ENCODE measurements around the gene ASIC3. TPM values are rescaled to one million over a fixed set of nuclear protein-coding genes. Genes with fewer than 3 reads are reported as not detected.

The ASIC3 gene
- 0.76 TPM for total RNA-seq

DNA sequence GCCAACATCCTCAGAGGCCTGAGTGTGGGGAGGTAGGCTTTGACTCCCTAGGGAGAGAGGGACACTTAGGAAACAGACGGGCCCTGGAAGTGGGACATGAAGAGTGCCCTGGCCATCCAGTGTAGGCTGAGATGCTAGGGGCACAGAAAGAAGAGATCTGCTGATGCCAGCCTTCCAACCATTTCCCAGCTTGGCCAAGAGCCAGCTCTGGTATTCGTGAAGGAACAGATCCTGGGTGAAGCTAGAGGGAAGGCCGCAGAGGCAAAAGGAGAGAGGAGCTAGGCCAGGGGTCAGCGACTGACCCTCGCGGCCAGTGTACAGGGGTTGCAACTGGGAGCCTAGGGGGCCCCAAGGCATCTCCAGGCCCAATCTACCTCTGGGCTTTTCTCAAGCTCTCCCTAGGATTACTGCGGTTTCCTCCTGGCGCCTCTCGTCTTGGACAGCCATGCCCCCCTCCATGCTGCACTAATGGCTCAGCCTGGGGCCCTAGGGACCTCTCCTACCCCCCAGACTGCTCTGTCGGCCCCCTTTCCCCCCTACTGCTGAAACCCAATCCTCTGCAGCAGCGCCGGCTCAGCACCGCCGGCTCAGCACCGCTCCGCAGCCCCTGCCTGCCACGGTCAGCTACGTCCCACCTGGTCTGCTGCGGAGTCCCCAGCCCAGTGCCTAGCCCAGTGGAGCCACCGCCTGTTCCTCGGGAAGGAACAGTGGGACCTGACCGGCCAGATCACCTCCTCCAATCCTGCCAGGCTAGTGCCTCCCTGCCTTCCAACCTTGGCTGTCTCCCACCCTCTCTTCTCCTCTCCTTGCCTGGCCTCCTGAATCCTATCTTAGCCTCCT lies at the start of gene ASIC3:
Gene ASIC3, plus strand, starts transcription at position 556 of the 840 bp plus-strand sequence. CDS start 355 bp downstream, outside the sequence.

DNA sequence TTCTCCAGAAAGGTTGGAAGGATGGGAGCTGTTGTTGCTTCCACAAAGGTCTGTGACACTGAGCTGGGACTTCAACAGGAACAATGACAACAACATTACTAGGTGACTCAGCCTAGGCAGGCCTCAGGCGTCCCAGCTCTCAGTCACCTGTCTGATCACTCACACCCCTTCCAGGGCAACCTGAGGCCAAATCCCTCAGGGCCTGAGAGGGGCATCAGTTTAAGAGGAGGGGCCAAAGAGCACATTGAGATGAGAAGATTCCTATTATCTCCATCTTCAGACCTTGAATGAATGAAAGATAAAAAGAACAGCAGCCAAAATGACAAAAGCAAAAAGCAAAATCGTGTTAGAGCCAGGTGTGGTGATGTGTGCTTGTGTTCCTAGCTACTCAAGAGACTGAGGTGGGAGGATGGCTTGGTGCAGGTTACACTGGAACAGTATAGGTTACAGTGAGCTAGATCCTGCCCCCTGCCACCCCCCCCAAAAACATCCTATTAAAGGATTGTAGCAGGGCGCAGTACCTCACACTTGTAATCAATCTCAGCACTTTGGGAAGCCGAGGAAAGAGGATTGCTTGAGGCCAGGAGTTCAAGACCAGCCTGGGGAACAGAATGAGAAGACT lies 23.8 kb upstream of the ASIC3 start, which contains the start of gene ATG9B:
Gene ATG9B, minus strand, starts transcription at position 60 of the 622 bp plus-strand sequence. CDS start 71 bp downstream, outside the sequence.

DNA sequence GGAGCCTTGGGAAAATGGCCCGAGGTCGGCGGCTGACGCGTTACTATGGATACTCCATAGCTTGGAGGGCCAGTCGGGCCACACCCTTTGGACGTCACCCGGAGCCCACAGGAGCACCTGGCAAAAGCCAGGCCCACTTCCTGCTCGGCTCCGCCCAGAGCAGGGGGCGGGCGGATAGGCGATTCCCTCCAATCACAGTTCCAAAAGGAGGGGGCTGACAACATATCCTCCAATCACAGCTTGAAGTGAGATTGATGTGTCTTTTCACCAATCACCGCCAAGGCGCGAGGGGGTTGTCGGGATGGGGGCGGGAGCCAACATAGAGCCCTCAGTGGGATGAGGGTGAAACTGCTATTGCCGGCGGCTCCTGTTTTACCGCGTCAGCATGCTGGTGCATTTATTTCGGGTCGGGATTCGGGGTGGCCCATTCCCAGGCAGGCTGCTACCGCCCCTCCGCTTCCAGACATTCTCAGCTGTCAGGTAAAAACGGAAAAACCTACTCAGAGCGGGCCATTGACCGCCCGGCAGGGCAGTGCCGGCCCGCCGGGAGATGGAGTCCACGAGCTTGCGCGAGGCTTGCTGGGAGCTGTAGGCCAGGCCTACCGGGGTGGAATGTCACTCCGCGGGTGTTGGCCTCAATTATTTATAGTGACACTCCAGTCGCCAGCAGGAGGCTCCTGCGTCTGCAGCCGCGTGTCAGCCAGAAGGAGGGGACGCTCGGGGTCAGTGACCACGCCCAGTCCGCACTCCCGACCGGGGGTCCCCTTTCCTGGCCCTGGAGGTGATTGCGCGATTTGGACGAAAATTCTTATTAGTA lies 20.0 kb upstream of the ASIC3 start, which contains the start of gene ABCB8:
Gene ABCB8, plus strand, starts transcription at position 320 of the 817 bp plus-strand sequence. Its CDS starts 66 bp downstream, at position 386.

DNA sequence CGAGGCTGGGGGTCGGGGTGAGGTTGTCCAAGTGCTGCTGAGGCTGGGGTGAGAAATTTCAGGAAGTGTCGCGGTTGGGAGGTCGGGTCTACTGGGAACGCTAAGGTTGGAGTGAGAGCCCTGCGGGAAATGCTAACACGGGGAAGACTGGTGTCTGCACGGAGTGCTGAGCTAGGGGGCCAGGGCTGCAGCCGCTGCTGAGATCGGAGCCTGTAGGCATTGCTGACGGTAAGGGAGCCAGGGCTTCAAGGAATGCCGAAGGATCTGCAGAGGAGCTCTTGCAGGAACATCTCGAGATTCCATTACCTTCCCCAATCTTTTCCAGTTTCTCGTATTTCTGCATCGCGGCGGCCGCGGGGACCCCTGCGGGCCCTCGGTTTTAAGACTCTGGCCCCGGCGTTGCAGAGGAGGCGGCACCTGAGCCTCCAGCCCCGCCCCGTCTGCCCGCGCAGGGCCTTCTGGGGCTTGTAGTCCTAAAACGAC lies 9.2 kb downstream of the ASIC3 start, which contains the start of gene CDK5:
Gene CDK5, minus strand, starts transcription at position 392 of the 483 bp plus-strand sequence. Its CDS starts 49 bp downstream, at position 343.

DNA sequence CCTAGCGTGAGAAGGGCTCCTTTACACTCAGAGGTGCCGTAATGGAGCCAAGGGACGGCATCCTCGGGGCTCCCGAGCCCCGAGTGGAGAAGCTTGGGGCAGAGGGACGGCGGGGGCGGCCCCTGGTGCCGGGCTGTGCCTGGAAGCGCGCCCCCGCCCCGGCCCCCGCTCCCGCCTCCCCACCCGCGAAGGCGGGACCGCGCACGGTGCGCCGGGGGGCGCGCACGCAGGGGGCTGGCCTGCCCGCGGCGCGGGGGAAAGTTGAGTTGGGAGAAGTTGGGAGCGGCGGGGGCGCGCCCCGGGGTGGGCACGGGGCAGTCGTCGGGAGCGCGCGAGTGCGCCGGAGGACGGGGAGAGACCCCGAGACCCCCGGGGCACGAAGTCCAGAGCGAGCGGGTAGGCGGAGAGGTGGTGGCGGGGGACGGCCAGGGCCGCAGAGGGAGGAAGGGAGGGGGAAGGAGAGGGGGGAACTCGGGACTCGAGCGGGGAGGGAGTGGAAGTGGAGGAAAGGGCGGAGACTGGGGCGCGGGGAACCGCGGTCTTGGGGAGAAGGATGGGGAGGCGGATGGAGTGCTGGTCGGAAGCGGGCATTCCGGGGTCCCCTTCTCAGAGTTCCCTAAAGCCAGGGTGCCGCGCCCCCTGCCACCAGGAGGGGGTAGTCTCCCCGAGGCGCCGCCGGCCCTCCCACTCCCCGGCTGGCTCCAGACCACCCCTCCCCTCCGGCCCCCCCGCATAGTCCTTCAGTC lies 11.2 kb downstream of the ASIC3 start, which contains the start of gene SLC4A2:
Gene SLC4A2, plus strand, starts transcription at position 223 of the 746 bp plus-strand sequence. CDS start 2,399 bp downstream, outside the sequence.

DNA sequence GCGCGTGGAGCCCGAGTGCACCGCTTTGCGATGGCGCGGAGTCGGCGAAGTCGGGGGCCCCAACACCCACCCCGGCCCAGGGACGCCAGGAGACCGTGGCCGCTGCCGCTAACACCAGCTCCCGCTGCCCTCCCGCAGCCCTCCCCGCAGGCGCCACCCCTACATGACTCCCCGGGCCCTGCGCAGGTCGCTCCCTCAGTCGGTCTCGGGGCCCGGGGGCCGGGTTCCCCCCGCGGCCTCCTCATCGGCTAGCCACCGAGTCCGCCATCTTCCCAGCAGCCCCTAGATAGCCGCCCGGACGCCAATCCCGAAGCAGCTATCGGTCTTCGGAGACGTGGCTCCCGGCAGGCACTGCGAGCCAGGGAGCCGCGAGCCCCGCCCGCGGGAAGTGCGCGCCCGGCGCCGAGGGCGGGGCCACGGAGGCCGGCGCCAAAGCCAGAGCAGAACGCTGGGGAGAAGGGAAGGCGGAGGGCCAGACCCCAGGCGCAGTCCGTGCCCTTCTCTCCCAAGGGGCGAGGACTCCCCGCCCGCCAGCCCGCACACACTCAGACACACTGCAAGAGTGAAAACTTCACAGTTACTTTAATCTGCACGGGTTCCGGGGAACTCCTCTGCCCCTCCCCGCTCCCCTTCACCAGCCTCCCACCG lies 32.3 kb downstream of the ASIC3 start, which contains the start of gene FASTK:
Gene FASTK, minus strand, starts transcription at position 288 of the 648 bp plus-strand sequence. Its CDS starts 43 bp downstream, at position 245.

DNA sequence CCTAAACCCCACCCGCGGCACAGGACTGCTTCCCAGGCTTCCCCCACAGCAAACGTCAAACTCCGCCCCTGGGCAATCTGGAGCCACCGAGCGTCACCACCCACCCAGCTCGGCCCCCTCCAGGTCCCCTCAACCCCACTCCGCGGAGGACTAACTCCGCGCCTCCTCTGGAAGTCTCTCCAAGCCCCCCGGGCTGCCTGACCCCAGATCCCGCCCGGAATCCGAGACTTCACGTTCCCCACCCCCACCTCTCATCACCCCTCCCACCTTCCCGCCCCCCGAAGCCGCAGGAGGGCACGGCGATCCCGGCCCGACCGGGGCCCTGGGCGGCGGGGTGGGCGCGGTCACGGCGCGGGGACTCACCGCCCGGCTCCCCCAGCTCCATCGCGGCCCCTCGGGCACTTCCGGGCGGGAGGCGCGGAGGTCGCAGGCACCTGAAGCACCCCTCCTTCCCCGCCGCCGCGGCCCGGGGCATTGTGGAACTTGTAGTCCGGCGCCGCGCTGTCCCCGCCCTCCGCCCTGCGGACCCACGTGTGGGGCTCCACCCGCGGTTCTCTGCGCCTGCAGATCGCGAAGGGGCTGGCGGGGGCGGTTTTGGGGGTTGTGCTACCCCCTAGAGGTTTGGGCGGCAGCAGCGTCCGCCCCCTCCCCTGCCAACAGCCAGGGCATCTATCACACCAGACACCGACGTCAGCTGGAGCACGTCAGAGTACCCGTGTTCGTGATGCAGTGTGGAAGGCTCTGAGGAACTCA lies 34.9 kb downstream of the ASIC3 start, which contains the start of gene TMUB1:
Gene TMUB1, minus strand, starts transcription at position 423 of the 753 bp plus-strand sequence. CDS start 930 bp downstream, outside the sequence.

DNA sequence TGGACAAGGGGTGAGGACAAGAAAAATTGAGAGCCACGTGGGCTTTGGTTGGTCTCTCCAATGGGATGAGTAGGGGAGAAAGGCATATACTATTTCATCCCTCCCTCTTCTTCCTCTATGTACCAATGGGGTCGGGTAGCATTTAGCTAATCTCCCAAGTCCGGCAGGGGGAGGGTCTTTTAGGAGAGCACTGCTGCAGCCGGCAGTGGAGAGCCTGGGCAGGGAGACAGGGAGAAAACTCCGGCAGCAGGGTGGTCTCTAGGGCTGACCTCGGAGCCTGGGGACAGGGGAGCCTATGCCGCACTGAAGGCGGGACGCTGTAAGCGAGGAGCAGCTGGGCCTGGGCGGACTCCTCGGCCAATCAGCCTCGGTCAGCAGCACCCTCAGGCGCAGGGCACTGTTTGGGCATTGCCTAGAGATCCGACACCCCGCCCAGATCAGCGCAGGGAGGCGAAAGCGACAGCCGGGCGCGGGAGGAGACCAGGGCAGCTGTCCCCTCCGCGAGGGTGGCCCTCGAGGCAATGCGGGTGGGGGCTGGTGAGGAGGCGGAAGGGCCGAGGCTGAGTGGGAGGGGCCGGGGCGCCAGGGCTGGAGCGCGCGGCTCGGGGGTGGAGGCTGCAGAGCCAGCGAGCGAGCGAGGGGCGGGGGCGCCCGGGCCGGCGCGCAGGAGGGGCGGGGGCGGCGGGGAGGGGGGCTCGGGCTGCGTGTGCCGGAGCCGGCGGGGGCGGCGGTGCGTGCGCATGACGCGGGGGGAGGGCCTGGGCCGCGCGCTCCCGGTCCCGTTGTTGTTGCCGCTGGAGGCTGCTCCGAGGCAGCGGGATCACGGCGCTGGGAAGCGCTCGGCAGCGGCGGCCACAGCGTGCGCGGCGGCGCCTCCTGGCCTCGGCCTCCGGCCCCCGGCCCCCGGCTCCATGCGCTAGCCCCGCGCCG lies 37.6 kb downstream of the ASIC3 start, which contains the start of gene AGAP3:
Gene AGAP3, plus strand, starts transcription at position 785 of the 930 bp plus-strand sequence. CDS start 267 bp downstream, outside the sequence.

Other genes starting within 250 kb of the ASIC3 start
- 69.6 TPM for gene TMEM176B, start 248.2 kb upstream of the ASIC3 start, total RNA-seq
- gene TMEM176A, start 247.8 kb upstream of the ASIC3 start, total RNA-seq: 71.8 TPM
- gene AOC1, start 196.0 kb upstream of the ASIC3 start, total RNA-seq: 82.9 TPM
- 14.4 TPM for gene KCNH2, start 70.2 kb upstream of the ASIC3 start, total RNA-seq
- 22.5 TPM for gene NOS3, start 57.5 kb upstream of the ASIC3 start, total RNA-seq
- gene ATG9B, start 24.0 kb upstream of the ASIC3 start, total RNA-seq: 0.70 TPM
- gene ABCB8, start 20.1 kb upstream of the ASIC3 start, total RNA-seq: 24.6 TPM
- 13.3 TPM for gene CDK5, start 9.4 kb downstream of the ASIC3 start, total RNA-seq
- 110 TPM for gene SLC4A2, start 11.1 kb downstream of the ASIC3 start, total RNA-seq
- gene FASTK, start 32.3 kb downstream of the ASIC3 start, total RNA-seq: 64.4 TPM
- gene TMUB1, start 35.0 kb downstream of the ASIC3 start, total RNA-seq: 25.7 TPM
- gene AGAP3, start 37.9 kb downstream of the ASIC3 start, total RNA-seq: 48.6 TPM
- 0.64 TPM for gene GBX1, start 119.2 kb downstream of the ASIC3 start, total RNA-seq
- gene ASB10, start 138.7 kb downstream of the ASIC3 start, total RNA-seq: 3.4 TPM
- not detected for gene H2BK1, start 162.0 kb downstream of the ASIC3 start, total RNA-seq
- 22.3 TPM for gene ABCF2, start 178.7 kb downstream of the ASIC3 start, total RNA-seq
- 29.1 TPM for gene CHPF2, start 184.0 kb downstream of the ASIC3 start, total RNA-seq
- 50.2 TPM for gene SMARCD3, start 200.2 kb downstream of the ASIC3 start, total RNA-seq

Measured in metanephros (tissue), 1 donor.